ENCODE results near the gene ARHGEF37.
A peak's percentile ranks its signal among the peaks of the same experiment; 100 is the strongest.

Gene ARHGEF37

GRCh38 chr5:149616727-149617285 lies 35.5 kb downstream of the ARHGEF37 start:
- no peak overlapping the region for H2AFZ ChIP-seq (ENCODE audit: low read depth, low read length)
- H3K36me3 ChIP-seq (ENCODE audit: insufficient read depth, low read length), result no peaks in the 10 kb centered on the region
- no peak overlapping the region for H3K9ac ChIP-seq (ENCODE audit: low read depth, low read length)
- no peak overlapping the region for H3K4me3 ChIP-seq (ENCODE audit: low read depth in 1 of 2, low read length in 2 of 2)
- H4K20me1 ChIP-seq (ENCODE audit: insufficient read depth, low read length), result no peaks in the 10 kb centered on the region
- no peak for TF ChIP-seq CTCF (IDR thresholded peaks at IDR 0.05; ENCODE audit: borderline replicate concordance, extremely low read depth, low read length, poor library complexity, severe bottlenecking)
- TF ChIP-seq EZH2 (IDR thresholded peaks at IDR 0.05; ENCODE audit: borderline replicate concordance, low read depth, low read length, severe bottlenecking), result no peak
- H3K4me1 ChIP-seq (ENCODE audit: insufficient read depth, low read length), result no peaks in the 10 kb centered on the region
- no peak overlapping the region for H3K27ac ChIP-seq (ENCODE audit: low read length)
- no peaks in the 10 kb centered on the region for H3K9me3 ChIP-seq (ENCODE audit: insufficient read depth, low read length, severe bottlenecking)
- H3K79me2 ChIP-seq (ENCODE audit: insufficient read depth, low read length), result no peaks in the 10 kb centered on the region
- DNase-seq (no peak), ATAC-seq (ENCODE audit: insufficient read depth, low read depth) (peak; percentile 37; the same call in 1 of the 3 replicates)
- H3K4me2 ChIP-seq (ENCODE audit: insufficient read depth, low read length), result no peak overlapping the region
- H3K27me3 ChIP-seq (ENCODE audit: insufficient read depth, low read length, poor library complexity), result peaks cover under 1% of the 10 kb centered on the region

GRCh38 chr5:149617760-149618306 lies 36.5 kb downstream of the ARHGEF37 start:
- Histone ChIP-seq H3K9ac (ENCODE audit: low read depth, low read length) (no peak overlapping the region), H3K4me3 (ENCODE audit: low read depth in 1 of 2, low read length in 2 of 2) (no peak overlapping the region), H3K9me3 (ENCODE audit: insufficient read depth, low read length, severe bottlenecking) (no peaks in the 10 kb centered on the region), H3K27me3 (ENCODE audit: insufficient read depth, low read length, poor library complexity) (peaks cover 3% of the 10 kb centered on the region), H3K36me3 (ENCODE audit: insufficient read depth, low read length) (no peaks in the 10 kb centered on the region), H3K79me2 (ENCODE audit: insufficient read depth, low read length) (no peaks in the 10 kb centered on the region), H3K4me2 (ENCODE audit: insufficient read depth, low read length) (no peak overlapping the region), H2AFZ (ENCODE audit: low read depth, low read length) (no peak overlapping the region), H4K20me1 (ENCODE audit: insufficient read depth, low read length) (no peaks in the 10 kb centered on the region), H3K27ac (ENCODE audit: low read length) (no peak overlapping the region), H3K4me1 (ENCODE audit: insufficient read depth, low read length) (no peaks in the 10 kb centered on the region)
- DNase-seq (no peak), ATAC-seq (ENCODE audit: insufficient read depth, low read depth) (no peak)
- TF ChIP-seq CTCF (IDR thresholded peaks at IDR 0.05; ENCODE audit: borderline replicate concordance, extremely low read depth, low read length, poor library complexity, severe bottlenecking) (no peak), EZH2 (IDR thresholded peaks at IDR 0.05; ENCODE audit: borderline replicate concordance, low read depth, low read length, severe bottlenecking) (no peak)

GRCh38 chr5:149618581-149619248 lies 37.4 kb downstream of the ARHGEF37 start:
- DNase-seq, result peak; percentile 32
- H4K20me1 ChIP-seq (ENCODE audit: insufficient read depth, low read length), result no peaks in the 10 kb centered on the region
- H3K27me3 ChIP-seq (ENCODE audit: insufficient read depth, low read length, poor library complexity), result peaks cover 3% of the 10 kb centered on the region
- no peak overlapping the region for H3K9ac ChIP-seq (ENCODE audit: low read depth, low read length)
- no peaks in the 10 kb centered on the region for H3K9me3 ChIP-seq (ENCODE audit: insufficient read depth, low read length, severe bottlenecking)
- no peak overlapping the region for H3K4me3 ChIP-seq (ENCODE audit: low read depth in 1 of 2, low read length in 2 of 2)
- ATAC-seq (ENCODE audit: insufficient read depth, low read depth), result peak; percentile 78
- H3K79me2 ChIP-seq (ENCODE audit: insufficient read depth, low read length), result no peaks in the 10 kb centered on the region
- no peak overlapping the region for H3K4me2 ChIP-seq (ENCODE audit: insufficient read depth, low read length)
- no peaks in the 10 kb centered on the region for H3K4me1 ChIP-seq (ENCODE audit: insufficient read depth, low read length)
- H2AFZ ChIP-seq (ENCODE audit: low read depth, low read length), result no peak overlapping the region
- no peak overlapping the region for H3K27ac ChIP-seq (ENCODE audit: low read length)
- TF ChIP-seq CTCF (IDR thresholded peaks at IDR 0.05; ENCODE audit: borderline replicate concordance, extremely low read depth, low read length, poor library complexity, severe bottlenecking), result peak; percentile 72
- no peak for TF ChIP-seq EZH2 (IDR thresholded peaks at IDR 0.05; ENCODE audit: borderline replicate concordance, low read depth, low read length, severe bottlenecking)
- H3K36me3 ChIP-seq (ENCODE audit: insufficient read depth, low read length), result no peaks in the 10 kb centered on the region

All from DND-41 (cell line).